Measurements from ENCODE around the gene POLR2E.

POLR2E gene

GRCh38 chr19:1062387-1063029 is 32.7 kb downstream of the POLR2E start:
- no peak for ATAC-seq

GRCh38 chr19:1061987-1062386 is 33.2 kb downstream of the POLR2E start:
- no peak for ATAC-seq

GRCh38 chr19:1060689-1061088 is 34.5 kb downstream of the POLR2E start:
- no peak for ATAC-seq

- no peak for ATAC-seq
These were observed 37.1 kb downstream of the POLR2E start for GRCh38 chr19:1058112-1058511.

GRCh38 chr19:1057176-1057855 is 37.9 kb downstream of the POLR2E start:
- peak; percentile 69 to 92 for ATAC-seq

GRCh38 chr19:1055886-1056620 is 39.1 kb downstream of the POLR2E start:
- ATAC-seq, result no peak

GRCh38 chr19:1055028-1055425 is 40.1 kb downstream of the POLR2E start:
- ATAC-seq, result no peak

GRCh38 chr19:1054102-1055027 is 40.8 kb downstream of the POLR2E start:
- ATAC-seq, result no peak

- ATAC-seq, result no peak
These were observed 41.7 kb downstream of the POLR2E start for GRCh38 chr19:1053176-1054101.

GRCh38 chr19:1052349-1052975 is 42.7 kb downstream of the POLR2E start:
- no peak for ATAC-seq

GRCh38 chr19:1051791-1052190 is 43.4 kb downstream of the POLR2E start:
- ATAC-seq, result no peak

- no peak for ATAC-seq
These were observed 44.0 kb downstream of the POLR2E start for GRCh38 chr19:1050989-1051788.

GRCh38 chr19:1049800-1050199 is 45.4 kb downstream of the POLR2E start:
- ATAC-seq, result no peak

- ATAC-seq, result no peak
These were observed 46.1 kb downstream of the POLR2E start for GRCh38 chr19:1049106-1049505.

GRCh38 chr19:1047696-1048147 is 47.5 kb downstream of the POLR2E start:
- ATAC-seq, result no peak

- no peak for ATAC-seq
These were observed 48.1 kb downstream of the POLR2E start for GRCh38 chr19:1046836-1047695.

- ATAC-seq, result no peak
These were observed 49.0 kb downstream of the POLR2E start for GRCh38 chr19:1046117-1046626.

- ATAC-seq, result peak; percentile 54 to 58
These were observed 50.0 kb downstream of the POLR2E start for GRCh38 chr19:1045247-1045603.
